GM19324 (cell line): ENCODE measurements around the gene TRIP10.
"Not testable (repeated sequence)": the region's sequence is repeated elsewhere in the genome, so short reads cannot be mapped to it uniquely, and the experiment has no call there.

Source experiments
- ATAC-seq: cut with Tn5 transposase; IDR thresholded peaks from one replicate; pipeline ENCODE4 v1.9.1; 2021; ENCODE audit warnings: mild to moderate bottlenecking, moderate library complexity; ENCODE audit not compliant: unreplicated experiment, low FRiP score

Gene TRIP10, protein sequence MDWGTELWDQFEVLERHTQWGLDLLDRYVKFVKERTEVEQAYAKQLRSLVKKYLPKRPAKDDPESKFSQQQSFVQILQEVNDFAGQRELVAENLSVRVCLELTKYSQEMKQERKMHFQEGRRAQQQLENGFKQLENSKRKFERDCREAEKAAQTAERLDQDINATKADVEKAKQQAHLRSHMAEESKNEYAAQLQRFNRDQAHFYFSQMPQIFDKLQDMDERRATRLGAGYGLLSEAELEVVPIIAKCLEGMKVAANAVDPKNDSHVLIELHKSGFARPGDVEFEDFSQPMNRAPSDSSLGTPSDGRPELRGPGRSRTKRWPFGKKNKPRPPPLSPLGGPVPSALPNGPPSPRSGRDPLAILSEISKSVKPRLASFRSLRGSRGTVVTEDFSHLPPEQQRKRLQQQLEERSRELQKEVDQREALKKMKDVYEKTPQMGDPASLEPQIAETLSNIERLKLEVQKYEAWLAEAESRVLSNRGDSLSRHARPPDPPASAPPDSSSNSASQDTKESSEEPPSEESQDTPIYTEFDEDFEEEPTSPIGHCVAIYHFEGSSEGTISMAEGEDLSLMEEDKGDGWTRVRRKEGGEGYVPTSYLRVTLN

DNA sequence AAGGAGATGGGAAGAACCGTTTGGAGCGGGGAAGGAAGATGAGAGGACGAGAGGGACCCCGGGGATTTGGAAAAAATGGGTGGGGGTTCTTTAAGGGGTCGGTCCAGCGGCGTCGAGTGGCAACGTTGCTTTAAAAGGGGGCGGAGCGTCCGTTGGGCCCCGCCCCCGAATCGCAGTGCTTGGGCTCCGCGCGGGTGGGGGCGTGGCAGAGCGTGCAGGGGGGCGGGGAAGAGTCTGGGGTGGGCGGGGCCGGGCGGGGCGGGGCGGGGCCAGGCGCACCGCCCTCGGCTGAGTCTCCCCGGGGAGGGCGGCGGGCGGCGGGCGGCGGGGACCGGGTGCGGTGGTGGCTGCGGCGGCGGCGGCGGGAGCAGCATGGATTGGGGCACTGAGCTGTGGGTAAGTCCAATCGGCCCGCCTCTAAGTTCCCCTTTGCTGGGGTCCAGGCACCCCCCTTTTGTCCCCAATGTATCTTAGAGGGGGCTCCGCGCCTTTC, at the start of gene TRIP10:
TRIP10 (plus strand) TSS at position 291 of the 493 bp plus-strand sequence; CDS start at position 373, 82 bp downstream.
- no peak for ATAC-seq

DNA sequence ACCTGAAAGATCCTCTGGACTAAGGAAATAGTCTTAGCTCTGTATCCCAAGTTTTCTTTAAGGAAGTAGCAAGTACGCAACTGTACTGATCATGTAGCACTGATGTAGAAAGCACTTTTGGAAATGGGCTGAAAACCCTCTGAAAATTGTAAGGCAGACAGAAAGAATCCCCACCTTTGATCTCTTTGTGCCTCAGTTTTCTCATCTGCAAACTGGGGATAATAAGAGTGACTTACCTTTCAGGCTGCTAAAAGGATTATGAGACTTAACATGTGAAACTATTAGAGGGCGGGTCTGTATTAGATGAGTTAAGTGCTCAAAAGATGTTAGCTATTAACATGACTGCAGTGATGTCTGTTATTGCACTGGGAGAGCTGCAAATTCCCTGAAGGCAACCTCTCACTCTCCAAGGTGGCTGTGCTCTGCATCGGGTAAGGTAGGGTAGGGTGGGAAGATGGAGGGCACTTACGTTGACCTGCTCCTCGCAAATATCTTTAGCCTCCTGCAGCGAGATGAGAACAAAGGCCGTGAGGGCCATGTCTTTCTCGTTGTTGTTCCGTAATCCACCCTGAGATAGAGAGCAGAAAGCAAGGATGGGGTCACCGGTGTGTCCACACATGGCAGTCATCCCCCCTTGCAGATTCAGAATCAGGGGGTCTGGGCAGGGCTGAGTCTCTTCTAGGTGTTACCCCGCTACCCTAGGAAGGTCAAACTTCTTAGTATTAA, 49.2 kb upstream of the TRIP10 start:
- no peak for ATAC-seq

- ATAC-seq: no peak
Observed at GRCh38 chr19:6691342-6691741, 48.1 kb upstream of the TRIP10 start.

DNA sequence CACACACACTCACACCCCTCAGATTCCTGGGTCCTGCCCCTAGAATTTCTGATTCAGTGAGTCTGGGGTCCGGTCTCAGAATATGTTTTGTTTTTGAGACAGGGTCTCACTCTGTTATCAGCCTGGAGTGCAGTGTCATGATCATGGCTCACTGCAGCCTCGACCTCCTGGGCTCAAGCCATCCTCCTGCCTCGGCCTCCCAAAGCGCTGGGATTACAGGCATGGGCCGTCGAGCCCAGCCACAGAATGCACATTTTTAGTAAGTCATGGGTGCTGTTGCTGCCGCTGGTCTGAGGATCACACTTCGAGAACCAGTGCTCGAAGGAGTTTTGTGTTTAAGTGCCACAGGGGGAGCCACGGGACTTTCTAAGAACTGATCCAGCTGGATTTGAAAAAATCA, 47.5 kb upstream of the TRIP10 start:
- no peak for ATAC-seq

GRCh38 chr19:6693056-6693471, 46.4 kb upstream of the TRIP10 start:
- ATAC-seq: no peak

DNA sequence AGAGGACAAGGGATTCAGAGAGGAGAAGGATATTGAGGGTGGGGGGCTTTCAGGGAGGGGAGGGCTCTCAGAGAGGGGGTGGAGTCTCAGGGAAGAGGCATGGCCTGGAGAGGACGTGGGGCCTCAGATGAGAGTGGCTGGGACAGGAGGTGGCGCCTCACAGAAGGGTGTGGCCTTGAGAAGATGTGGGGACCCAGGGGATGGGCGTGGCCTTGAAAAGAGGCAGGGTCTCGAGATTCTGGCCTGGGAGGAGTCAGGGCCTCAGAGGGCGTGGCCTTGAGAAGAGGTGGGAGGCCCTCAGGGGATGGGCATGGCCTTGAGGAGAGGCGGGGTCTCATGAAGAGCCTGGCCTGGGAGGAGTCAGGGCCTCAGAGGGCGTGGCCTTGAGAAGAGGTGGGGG, 45.8 kb upstream of the TRIP10 start:
- no peak for ATAC-seq

- ATAC-seq: no peak
Observed at GRCh38 chr19:6694147-6694815, 45.2 kb upstream of the TRIP10 start.

DNA sequence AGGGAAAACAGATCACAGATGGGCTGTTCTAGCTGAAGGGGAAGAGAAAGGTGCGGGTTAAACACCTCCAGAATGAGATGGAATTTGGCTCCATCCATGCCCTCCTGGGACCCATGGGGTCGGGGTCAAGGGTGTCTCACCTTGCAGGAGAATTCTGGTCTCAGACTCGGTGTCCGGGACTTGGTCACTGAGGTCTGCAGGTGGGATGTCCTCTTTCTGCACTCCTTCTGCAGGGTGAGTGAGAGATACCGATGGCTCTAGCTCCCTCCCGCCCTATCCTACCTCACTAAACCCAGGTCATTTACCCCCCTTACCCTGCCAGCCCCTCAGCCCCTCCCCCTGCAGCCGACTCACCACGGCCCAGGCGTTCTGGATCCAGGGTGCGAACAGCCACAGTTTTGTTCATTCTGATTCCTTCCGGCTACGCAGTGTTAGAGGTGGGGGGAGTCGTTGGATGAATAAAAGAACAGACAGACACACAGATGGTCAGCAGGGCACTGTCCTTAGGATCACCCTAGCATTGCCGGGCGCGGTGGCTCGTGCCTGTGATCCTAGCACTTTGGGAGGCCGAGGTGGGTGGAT, 43.1 kb upstream of the TRIP10 start:
- ATAC-seq: no peak

DNA sequence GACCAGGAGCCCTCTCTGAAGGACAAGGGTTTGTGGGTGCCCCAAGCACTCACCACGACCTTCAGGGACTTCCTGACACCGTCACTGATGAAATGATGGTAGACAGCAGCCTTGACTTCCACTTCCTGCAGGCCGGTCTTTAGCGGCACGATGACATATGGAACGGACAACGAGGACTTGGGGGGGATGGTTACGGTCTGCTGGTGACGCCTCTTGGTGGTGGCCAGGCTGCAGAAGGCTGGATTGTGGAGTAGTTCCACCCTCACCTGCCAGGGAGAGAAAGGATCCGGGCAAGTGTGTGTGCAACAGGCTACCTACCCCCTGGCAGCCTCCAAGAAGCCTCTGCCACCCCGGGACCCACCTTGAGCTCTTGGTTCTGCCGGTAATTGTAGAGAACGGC, 42.2 kb upstream of the TRIP10 start:
- no peak for ATAC-seq

DNA sequence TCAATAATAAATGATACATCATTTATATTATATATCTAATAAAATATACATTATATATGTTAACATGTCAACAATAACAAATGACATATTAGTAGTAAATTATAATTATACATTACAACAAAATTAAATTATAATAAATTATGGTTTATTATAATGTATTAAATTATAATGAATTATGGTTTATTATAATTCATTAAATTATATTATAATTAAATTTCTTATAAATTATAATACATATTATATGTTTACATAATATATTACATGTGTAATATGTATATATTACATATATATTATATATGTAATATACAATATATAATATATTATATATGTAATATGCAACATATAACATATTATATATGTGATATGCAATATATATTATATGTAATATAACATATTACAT, 39.5 kb upstream of the TRIP10 start:
- no peak for ATAC-seq

DNA sequence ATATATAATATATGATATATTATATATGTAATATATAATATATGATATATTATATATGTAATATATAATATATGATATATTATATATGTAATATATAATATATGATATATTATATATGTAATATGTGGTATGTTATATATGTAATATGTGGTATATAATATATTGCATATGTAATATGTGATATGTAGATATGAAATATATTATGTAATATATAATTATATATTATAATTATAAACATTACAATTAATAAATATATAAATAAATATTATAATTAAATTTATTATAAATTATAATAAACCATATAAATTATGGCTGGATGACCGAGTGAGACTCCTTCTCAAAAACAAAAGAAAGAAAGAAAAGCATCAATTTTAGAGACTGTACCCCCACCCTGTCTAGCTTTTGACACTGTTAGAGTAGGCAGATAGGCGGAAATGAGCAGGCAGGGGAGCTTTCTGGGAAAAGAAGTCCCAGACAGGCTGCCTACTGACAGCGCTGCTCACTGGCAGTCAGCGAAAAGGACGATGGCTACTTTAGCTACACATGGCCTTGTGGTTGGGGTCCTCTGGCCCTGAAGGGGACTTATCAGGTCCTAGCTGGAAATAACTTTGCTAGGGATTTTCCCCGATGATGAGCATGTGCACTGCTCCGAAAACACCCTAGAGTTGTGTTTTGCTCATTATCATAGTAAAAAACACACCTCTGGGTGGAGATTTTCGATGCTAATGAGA, 38.7 kb upstream of the TRIP10 start:
- ATAC-seq: no peak

GRCh38 chr19:6705931-6706632, 33.4 kb upstream of the TRIP10 start:
- no peak for ATAC-seq

DNA sequence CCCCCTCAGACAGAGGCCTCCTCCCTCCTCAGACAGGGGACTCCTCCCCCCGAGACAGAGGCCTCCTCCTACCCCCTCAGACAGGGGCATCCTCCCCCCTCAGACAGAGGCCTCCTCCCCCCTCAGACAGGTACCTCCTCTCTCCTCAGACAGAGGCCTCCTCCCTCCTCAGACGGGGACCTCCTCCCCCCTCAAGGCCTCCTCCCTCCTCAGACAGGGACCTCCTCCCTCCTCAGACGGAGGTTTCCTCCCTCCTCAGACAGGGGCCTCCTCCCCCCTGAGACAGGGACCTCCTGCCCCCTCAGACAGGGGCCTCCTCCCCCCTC, 32.9 kb upstream of the TRIP10 start:
- no peak for ATAC-seq

DNA sequence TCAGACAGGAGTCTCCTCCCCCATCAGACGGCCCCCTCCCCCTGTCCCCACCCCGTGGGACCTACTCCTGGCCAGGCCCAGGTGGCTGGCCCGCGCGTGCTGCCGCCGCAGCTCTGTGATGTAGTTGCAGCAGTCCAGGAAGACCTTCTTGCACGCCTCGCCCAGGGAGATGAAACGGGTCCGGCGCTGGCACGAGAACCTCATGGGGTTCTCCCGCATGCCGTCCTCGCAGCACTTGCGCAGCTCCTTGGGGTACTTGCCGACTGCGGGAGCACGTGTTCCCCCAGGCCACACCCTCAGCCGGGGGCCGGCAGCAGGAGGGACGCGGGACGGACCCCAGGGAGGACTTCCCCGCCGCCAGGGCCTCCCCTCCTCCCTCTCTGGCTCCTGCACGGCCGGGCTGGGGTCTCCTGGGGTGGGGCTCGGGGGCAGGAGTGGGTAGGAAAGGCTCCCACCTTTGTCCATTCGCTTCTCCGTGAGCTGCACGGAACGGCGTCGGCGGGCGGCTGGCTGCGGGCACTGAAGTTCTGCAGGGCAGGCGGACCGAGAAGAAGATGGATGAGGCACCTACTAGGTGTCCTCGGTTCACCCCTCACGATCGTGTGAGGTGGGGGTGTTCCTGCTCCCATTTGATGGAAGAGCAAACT, 32.3 kb upstream of the TRIP10 start:
- no peak for ATAC-seq

DNA sequence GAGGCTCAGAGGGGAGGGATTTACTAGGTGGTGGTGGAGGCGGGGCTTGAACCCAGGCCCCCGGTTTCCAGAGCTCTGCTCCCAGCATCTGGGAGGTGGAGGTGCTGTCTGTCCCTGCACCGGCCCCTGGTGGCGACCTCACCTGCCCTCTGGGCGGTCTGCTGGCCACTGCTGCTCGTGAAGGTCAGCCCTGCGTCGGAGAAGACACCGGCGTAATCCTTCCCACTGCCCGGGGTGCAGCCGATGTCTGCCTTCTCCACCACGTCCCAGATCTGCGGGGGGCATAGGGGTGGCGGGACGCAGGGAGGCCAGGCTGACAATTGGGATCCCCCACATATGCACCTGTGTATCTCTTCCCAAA, 31.8 kb upstream of the TRIP10 start:
- no peak for ATAC-seq

DNA sequence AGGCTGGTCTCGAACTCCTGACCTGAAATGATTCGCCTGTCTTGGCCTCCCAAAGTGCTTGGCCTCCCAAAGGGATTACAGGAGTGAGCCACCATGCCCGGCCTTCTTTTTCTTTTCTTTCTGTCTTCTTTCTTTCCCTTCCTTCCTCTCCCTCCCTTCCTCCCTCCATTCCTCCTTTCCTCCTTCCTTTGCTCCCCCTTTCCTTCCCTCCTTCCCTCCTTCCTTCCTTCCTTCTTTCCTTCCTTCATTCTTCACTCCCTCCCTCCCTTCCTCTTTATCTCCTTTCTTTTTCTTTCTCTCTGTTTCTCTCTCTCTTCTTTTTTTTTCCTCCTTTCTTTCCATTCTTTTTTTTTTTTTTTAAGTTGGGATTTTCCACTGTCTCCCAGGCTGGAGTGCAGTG, 31.1 kb upstream of the TRIP10 start:
- ATAC-seq: no peak

GRCh38 chr19:6708913-6709312, 30.6 kb upstream of the TRIP10 start:
- ATAC-seq: not testable (repeated sequence)

DNA sequence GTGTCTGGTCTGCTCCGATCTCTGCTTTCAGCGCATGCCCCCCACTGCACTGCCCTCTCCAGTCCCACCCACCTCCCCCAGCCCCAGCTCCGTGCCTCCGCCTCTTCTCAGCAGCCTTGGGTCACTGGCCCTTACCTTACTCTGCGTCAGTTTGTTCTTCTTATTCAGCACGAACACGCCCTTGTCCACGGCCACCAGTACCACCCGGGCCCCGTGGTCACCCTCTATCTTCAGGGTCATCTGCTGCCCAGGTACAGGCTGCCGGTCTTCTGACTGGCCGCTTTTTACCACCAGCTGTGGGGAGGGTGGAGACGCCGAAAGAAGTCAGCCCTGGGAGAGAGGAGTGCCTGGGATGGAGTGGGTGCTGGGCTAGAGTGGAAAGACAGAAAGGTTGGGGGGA, 29.9 kb upstream of the TRIP10 start:
- ATAC-seq: no peak
